HG03097 (cell line): ENCODE results near the gene TULP1.
"Not testable (repeated sequence)": the region's sequence is repeated elsewhere in the genome, so short reads cannot be mapped to it uniquely, and the experiment has no call there.

Experiments used
- ATAC-seq: cut with Tn5 transposase; IDR thresholded peaks from one replicate; pipeline ENCODE4 v1.9.1; 2021; ENCODE audit not compliant: unreplicated experiment, low FRiP score

Gene TULP1

DNA sequence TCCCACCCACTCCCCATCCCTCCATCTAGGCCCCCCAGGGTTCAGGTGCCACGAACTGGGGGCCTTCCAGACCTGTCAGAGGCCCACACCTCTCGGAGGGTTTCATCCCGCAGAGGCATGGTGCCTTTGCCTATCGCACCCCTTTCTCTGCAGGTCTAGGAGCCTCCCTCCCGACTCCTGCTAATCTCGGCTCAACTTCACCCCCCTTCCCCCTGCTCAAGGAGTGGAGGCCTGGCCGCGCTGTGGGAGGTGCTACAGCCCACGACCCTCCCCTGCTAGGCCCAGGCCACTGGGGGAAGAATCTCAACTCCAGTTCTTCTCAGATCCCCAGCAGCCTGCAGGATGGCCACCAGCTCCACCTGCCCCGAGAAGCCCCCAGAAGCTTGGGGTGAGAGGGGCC is at the start of gene TULP1:
TULP1 (minus strand) TSS at position 157 of the 400 bp plus-strand sequence; CDS start at position 119, 38 bp downstream.
- no peak for ATAC-seq

DNA sequence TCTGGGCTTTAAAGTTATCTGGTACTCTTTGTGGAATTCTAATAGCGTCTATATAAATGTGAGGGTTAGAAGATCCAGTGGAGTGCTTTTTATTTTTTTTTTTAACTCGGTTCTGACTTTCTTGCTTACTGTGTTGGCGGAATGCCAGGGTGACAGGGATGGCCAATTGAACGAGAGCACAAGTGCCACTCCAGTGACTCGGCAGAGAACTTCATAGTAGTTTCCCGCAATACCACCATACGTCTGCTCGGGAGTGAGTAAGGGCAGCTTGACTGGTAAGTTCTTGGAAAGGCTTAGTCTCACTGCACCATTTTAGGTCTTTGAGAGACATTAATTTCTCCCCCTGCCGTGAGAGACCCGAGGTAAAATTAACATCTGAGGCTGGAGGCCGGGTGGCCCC is 49.4 kb upstream of the TULP1 start:
- ATAC-seq: no peak

DNA sequence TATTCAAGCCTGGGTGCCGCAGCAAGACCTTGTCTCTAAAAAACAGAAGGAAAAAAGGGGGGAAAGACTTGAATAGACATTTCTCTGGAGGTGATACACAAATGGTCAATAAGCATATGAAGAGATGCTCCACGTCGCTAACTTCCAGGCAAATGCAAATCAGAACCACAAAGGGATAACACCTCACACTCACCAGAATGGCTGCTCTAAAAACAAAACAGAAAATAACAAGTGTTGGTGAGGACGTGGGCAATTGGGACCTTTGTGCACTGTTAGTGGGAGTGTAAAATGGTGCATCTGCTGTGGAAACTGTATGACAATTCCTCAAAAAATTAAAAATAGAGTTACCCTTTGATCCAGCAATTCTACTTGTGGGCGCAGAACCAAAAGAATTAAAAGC is 48.4 kb upstream of the TULP1 start:
- ATAC-seq: no peak

DNA sequence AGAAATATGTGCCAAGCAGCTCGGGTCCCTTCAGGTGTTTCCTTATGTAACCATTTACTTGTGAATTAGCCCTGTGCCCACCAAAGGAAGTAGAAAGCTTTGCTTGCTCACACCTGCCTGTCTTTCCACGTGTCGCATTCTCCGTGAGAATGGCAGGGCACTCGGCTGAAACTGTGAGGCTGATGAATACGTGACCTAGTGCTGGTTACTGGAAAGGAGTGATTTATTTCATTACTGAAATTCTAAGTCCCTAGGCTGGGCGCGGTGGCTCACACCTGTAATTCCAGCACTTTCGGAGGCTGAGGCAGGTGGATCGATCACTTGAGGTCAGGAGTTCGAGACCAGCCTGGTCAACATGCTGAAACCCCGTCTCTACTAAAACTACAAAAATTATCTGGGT is 45.9 kb upstream of the TULP1 start:
- ATAC-seq: no peak

DNA sequence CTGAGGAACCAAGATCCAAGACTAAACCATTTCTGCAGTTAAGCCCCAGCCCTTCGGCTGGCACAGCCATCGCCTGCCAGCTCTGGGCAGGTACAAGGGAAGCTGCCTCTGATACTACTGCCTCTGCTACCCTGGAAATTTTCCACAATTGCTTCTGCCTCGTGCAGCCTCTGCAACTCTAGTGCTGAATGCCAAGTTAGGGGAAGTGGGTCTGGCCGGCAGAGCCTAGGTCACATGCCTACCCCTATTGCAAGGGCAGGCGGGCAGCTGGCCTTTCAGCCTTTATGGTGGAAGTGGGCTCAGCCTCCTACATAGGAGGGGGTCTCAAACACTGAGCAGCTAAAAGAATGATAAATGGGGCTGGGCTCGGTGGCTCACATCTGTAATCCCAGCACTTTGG is 44.5 kb upstream of the TULP1 start:
- no peak for ATAC-seq

DNA sequence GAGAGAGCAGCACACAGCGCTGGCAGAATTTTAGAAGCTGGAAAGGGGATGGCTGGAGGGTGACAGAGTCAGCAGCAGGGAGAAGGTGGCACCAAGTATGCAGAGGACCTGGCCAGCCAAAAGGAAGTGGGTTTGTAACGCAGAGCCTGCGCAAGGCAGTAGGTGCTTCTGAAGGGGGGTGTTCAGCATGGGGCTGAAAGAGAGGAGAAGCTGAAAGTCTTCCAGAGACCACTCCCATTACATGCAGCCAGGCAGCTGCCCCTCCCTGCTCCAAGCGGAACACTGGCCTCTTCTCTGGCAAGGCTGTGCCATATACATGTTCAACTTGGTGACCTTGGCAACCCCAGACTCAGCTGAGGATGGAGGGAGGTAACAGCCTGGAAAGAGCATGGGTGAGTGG is 42.1 kb upstream of the TULP1 start:
- ATAC-seq: no peak

DNA sequence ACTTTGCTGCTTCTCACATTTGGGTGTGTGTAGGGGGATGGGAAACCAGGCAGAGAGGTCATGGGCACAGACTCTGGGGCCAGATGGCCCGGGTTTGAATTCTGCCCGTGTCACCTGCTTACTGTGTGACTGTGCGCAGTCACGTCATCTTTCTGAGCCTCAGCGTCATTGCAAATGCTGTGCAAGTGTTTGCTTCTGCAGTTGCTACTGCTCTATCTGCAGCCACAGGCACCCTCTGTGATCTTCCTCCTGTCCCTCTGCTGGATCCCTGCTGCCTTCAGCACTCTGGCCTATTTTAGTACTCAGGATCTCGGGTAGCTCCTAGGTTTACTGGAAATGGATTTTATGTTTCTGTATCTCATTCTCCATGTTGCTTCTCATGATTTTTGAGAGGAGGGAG is 40.6 kb upstream of the TULP1 start:
- no peak for ATAC-seq

DNA sequence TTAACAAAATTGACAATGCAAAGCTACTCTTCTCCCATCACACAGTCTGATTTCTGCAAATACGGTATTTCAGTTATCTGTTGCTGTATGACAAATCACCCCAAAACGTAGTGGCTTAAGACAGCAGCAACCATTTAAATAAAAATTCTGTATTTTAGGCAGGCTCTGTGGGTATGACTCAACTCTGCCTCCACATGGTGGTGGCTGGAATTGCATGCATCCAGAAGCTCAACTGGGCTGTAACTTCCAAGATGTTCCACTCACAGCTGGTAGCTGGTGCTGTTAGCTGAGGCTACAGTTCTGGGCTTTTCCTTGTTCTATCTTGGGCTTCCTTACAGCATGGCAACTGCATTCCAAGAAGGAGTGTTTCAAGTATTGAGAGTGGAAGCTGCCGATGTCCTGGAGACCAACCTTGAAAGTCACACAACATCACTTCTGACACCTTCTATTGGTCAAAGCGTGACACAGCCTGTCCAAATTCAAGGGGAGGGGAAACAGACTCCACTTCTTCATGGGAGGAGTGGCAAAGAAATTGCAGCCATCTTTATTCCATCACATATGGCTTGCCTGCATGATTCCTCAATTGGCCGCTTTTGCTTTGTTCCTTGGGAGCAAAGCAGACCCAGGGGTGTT is 39.7 kb upstream of the TULP1 start:
- ATAC-seq: no peak

DNA sequence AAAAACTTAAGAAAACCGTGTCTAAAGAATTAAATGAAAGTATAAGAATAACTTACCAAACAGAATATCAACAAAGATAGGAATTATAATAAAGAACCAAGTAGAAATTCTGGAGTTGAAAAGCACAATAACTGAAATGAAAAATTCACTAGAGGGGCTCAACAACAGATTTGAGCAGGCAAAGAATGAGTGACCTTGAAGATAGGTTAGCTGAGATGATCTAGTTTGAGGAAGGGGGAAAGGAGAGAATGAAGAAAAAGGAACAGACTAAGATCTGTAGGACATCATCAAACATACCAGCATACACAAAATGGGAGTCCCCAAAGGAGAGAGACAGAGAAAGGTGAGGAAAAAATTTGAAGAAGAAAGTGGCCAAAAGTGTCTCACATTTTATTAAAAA is 37.7 kb upstream of the TULP1 start:
- no peak for ATAC-seq

DNA sequence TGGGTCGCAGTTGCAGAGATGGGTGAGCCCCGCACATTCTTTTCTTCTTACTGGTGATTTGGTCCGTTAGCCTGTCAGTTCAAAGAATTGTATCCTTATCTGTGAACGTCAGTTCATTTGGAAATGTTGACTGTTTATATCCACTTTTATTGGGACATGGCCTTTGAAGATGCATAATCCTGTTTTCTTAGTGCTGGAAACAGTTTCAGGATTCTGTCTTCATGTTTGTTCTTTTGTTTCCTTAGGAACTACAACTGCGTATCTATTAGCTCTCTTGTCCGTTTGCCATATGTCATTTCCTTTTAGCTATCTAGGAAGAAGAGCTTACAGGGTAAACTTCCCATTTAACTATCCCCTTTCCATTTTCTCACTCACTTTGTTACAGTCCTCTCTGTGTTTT is 35.0 kb upstream of the TULP1 start:
- ATAC-seq: no peak

DNA sequence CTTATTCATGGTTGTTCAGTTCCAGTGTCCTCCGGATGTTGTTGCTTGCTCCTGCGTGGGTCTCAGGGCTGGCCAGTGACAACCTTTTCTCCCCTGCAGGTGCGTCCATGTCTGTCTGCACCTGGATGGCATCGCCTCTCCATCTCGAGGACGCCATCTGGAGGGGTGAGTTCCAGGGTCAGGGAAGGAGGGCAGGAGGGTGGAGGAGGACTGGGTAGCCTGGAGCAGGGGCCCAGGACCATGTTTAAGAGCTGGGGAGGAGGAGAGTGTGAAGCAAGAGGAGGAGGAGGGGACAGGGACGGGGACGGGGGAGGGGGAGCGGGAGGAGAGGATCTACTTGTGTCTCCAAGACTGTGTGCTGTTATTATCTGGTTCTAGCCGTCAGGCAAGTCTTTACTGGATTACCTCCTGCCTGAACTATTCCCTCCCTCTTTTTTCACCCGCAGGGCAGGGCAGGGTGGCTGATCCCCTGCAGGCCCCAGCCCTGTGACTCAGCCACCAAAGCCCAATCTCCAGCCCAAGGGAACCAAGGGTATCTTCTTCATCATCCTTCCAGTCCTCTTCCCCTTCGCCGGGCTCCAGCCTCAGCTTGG is 32.2 kb upstream of the TULP1 start:
- no peak for ATAC-seq

DNA sequence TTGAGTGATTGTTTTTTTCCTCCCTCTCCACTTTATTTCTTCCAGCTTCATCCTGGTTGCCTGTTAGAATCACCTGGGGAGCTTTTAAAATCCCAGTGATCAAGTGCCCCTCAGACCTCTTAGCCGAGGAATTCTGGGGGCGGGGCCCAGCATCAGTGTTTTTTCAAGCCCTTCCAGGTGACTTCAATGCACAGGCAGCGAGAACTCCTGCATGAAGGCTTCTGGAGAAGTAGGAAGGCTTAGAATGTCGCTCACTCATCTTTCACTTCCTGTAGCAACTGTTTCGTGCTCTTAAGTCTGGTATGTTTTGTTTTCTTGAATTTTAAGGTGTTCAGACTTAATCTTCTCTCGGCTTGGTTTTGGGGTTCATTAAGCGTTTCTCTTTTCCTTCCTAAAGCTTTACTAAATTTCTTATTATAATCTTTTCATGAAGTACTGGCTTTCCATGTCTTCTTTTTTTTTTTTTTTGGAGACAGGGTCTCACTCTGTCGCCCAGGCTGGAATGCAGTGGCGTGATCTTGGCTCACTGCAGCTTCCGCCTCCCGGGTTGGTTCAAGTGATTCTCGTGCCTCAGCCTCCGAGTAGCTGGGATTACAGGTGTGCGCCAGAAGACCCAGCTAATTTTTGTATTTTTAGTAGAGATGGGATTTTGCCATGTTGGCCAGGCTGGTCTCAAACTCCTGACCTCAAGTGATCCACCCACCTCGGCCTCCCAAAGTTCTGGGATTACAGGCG is 30.9 kb upstream of the TULP1 start:
- no peak for ATAC-seq

DNA sequence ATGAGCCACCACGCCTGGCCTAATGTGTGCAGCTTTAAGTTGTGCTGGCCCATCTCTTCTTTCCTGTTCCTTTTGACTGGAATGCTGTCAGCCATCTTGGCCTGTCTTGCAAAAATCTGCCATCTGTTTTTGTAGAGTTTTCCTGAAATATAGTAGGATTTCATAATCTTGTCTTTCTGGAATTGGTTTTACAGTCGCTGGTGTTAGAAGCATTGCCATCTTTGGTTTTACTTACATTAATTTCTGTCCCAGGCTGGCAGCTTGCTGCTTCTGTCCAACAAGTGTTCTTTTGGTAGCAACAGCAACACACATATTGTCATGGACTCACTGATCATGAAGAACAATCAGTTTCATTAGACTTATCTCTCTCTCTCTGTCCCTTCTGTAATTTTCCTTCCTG is 29.1 kb upstream of the TULP1 start:
- ATAC-seq: no peak

DNA sequence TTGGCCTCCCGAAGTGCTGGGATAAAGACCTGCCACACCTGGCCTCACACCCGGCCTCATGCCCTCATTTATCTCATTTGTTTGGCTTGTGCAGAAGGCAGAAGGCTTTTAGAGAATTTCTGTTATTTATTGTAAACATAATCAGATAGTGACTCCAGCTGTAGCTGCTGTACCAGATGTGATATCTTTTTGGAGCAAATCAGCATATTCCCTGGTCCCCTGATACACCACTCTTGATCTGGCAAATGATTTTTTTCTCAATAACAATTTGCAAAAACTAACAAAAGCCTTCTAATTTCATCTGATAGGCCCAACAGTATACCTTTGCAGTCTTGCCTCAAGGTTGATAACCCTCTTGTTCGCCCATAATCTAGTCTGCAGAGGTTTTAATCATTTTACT is 26.5 kb upstream of the TULP1 start:
- no peak for ATAC-seq

DNA sequence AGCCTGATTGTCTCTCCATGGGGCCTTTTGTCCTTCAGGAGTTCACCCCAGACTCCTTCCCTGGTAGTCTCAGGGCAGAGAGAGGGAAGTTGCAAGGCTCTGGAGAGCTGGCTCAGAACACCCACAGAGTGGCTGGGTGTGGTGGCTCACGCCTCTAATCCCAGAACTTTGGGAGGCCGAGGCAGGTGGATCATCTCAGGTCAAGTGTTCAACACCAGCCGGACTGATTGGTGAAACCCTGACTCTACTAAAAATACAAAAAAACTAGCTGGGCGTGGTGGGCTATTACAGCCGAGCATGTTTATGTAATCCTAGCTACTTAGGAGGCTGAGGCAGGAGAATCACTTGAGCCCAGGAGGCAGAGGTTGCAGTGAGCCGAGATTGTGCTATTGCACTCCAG is 23.2 kb upstream of the TULP1 start:
- ATAC-seq: not testable (repeated sequence)

DNA sequence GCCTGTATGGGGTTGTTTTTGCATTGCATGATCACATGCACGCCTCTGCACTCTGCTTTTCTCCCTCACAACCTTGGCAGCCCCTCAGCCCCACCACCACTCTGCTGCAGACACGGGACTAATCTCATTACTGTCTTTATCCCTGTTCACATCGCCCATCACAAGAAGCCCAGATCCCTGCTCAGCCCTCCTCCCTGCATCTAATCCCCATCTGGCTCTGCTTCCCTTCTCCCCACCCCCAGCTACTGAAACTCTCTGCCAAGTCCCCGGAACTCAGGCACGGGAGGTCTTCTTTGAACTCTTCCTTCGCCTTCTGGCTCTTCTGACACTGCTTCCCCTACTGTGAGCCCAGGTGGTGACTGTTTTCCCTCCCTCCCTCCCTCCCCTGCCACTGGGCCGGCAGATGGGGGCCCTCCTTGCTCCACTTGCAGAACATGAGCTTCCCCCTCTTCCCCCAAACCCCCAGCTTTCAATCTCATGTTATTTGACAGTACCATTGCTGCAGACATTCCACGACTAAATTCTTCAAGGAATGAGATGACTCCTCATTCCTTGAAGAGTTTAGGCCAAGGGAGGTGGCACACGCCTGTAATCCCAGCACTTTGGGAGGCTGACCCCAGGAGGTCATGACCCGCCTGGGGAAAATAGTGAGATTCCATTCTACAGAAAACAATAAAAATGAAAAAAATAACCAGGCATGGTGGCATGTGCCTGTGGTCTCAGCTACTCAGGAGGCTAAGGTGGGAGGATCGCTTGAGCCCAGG is 21.9 kb upstream of the TULP1 start:
- no peak for ATAC-seq

DNA sequence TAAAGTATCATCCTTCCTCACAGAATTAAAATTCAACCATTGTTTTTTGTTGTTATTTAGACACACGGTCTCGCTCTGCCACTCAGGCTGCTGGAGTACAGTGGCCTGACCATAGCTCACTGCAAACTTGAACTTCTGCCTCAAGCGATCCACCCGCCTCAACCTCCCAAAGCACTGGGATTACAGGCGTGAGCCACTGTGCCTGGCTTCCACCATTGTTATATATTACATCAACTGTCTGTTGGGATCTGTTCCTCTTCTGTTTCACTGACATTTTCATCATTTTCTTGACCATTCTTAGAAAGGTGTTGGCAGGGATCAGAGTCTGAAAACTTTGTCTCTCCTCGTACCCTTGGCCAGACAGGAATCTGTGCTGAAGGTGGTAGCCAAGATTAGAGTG is 21.3 kb upstream of the TULP1 start:
- no peak for ATAC-seq

DNA sequence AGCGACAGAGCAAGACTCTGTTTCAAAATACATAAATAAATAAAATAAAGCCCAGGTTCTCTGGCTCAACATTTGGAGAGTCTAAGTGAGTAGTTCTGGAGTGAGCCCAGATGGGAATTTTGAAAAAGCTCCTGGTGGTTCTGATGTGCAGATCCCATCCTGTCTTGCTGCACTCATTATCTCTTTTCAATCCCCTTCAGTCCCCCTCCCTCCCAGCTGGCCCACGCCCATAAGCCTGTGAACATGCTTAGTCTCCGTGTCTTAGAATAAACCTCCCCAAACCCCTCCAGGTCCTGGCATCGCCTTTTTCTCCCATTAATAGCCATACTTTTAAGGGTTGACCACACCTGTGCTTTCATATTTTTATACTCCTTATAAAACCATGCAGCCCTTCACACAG is 19.4 kb upstream of the TULP1 start:
- no peak for ATAC-seq

DNA sequence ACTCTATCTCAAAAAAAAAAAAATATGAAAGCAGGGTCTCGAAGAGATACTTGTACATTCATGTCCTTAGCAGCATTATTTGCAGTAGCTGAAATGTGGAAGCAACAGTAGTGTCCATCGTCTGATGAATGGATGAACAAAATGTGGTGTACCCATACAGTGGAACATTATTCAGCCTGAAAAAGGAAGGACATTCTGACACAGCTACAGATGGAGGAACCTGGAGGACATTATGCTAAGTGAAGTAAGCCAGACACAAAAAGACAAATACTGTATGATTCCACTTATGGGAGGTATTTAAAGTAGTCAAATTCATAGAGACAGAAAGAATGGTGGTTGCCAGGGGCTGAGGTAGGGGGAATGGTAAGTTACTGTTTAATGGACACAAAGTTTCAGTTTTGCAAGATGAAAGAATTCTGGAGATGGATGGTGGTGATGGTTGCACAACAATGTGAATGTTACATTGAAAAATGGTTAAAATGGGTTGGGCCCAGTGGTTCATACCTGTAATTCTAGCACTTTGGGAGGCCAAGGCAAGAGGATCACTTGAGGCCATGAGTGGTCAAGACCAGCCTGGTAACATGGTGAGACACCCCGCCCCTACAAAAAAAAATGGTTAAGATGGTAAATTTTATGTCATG is 11.8 kb upstream of the TULP1 start:
- no peak for ATAC-seq

DNA sequence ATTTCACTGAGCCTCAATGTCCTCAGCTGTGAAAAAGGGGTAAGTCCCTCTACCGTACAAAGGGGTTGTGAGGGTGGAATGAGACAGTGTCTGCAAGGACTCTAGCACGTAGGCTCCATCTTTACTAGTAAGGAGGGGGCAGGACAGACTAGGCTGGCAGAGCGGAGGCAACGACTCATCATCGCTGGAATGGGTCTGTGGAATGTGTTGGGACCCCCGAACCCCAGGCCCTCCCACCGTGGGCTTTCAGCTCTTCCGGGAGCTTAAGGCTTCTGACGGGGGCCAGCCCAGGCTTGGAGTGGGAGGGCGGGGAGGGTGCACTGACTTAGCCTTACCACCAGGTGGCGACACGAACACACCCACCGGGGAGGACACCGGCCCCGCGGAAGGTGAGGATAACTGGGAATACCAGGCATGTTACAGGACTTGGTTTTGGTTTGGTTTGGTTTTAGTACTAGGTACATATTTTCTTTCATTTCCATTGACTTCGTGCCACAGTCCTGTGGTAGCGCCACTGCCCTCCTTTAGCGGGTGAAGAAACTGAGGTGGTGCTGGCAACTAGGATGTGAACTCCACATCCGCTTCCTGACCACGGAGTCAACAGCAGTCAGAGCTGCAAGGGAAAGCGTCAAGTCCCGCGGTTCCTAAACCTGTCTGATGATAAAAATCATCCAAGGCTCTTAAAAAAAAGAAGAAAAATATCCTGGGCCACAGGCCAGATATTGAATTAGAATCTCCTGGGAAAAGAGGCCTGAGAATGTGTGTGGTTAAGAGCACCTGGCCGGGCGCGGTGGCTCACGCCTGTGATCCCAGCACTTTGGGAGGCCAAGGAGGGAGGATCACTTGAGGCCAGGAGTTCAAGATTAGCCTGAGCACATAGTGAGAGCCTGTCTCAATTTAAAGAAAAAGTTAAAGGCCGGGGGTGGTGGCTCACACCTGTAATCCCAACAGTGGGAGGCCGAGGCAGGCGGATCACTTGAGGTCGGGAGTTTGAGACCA is 10.3 kb upstream of the TULP1 start:
- no peak for ATAC-seq
